ENCODE results near the gene DYTN.
"Not testable (repeated sequence)": the region's sequence is repeated elsewhere in the genome, so short reads cannot be mapped to it uniquely, and the experiment has no call there.

Gene DYTN

DNA sequence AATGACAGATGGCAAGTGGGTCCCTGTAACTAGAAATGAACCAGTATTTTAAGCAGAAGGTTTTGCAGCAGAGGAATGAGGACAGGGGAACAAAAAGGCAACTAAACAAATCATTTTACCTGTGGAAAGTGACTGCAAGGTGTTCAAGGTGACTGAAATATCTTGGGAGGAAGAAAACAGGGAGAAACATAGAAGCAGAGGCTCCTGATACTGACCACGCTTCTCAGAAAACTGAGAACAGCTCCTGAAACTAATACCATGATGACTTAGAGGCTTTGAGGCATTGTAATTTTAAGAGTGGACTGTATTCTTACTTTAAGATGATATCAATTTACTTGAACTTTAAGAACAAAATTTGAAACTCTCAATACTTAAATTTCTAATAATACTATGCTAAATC is at the start of gene DYTN:
TSS of gene DYTN (minus strand) at position 101 of the 400 bp plus-strand sequence. CDS start 117 bp downstream, outside the sequence.
- FAIRE-seq, result no peak

- FAIRE-seq, result no peak
These were observed 48.1 kb upstream of the DYTN start for GRCh38 chr2:206766057-206766930.

DNA sequence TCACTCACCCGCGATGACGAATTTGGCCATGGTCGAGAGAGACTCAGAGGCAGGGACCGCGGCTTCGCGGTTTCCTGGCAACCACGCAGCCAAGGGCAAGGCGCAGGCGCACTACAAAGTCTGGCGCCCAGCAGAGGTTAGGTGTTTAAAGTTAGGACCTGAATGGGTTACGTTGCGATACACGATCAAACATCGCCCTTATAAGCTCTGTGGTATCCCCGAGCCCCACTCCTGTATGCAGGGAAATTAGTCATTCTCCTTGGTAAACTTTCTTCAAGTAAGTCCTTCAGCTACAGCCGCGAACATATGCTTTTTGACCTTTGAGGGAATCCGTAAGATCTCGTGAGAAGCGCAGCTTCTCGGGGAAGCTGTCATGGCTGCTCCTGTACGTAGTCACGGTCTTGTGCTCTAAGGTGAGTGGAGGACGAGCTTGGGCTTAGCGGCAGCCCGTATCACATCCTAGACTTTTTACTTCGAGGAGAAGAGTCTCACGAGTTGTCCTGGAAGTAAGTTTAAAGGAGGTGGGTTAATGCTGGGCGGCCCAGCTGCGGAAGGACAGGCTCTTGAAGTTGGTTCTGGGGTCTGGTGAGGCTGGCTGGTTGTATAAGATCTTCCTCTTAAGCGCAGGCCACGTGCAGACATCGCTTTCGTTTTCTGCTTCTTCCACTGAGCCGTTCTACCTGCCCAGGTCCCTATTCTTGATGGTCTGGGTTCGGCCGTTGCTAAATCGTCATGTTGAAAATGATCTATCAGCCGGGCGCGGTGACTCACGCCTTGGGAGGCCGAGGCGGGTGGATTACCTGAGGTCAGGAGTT is 47.3 kb upstream of the DYTN start, which contains the start of the genes FASTKD2 and MDH1B:
TSS of gene FASTKD2 (plus strand) at position 365 of the 815 bp plus-strand sequence. CDS start 1,088 bp downstream, outside the sequence.
TSS of gene MDH1B (minus strand) at position 87 of the 815 bp plus-strand sequence. CDS start at position 30, 57 bp downstream.
- no peak for FAIRE-seq

DNA sequence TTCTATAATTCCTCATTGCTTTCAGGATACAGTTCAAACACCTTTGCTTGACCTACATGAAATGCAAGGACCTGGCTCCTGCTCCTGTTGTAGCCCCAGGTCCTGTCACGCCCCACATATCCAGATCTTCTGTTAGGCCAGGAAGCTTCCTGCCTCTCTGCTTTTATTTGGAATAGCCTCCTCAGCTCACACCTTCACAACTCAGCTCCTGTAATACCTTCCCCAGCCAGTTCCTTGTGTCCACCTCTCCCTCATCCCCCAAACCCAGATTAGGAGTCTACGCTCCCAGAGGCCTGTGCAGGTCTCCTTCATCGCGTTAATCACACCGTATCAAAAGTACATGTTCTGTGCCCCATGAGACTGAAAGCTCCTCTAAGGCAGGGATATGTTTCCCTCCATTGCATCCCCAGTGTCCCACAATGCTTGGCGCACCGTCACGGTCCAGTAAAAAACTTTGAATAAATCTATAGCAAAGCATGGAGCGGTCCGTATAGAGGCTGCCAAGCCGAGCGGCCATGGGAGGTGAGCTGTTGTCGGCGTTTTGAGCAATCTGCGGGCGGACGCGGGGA is 46.6 kb upstream of the DYTN start:
- no peak for FAIRE-seq

- no peak for FAIRE-seq
These were observed 38.6 kb upstream of the DYTN start for GRCh38 chr2:206756816-206757215.

GRCh38 chr2:206740800-206741199 is 22.6 kb upstream of the DYTN start:
- FAIRE-seq, result no peak

DNA sequence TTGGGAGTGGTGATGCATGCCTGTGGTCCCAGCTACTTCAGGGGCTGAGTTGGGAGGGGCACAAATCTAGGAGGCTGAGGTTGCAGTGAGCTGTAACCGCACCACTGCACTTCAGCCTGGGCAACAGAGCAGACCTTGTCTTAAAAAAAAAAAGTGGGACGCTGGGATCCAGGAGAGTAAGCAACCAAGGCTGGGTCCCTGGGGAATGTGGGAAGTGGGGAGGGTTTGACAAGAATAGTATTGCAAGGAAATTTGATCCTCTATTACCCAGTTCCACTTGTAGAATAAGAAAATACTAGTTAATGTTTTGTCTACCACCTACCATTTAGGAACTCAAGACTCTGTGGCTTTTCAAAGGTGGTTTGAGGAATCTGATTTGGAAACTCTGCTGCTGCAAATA is 21.1 kb upstream of the DYTN start:
- no peak for FAIRE-seq

DNA sequence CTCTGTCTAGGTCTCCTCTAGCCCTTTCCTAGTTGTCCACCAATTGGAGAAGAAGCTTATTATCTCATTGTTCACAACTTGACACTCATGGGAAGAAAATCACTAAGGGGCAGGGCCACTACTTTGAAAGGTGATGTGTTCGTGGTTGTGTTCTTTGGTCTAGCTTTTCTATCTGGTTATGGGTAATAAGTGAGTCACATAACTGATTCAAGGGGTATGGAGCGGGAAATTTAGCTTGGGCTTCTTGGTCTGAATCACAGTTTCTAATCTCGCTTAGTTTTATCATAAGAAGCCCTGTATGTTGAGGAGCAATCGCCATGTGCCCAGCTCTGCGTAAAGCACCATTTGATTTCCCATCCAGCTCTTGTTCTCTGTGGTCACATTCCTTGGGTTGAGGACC is 18.7 kb upstream of the DYTN start:
- no peak for FAIRE-seq

GRCh38 chr2:206733341-206733740 is 15.1 kb upstream of the DYTN start:
- no peak for FAIRE-seq

DNA sequence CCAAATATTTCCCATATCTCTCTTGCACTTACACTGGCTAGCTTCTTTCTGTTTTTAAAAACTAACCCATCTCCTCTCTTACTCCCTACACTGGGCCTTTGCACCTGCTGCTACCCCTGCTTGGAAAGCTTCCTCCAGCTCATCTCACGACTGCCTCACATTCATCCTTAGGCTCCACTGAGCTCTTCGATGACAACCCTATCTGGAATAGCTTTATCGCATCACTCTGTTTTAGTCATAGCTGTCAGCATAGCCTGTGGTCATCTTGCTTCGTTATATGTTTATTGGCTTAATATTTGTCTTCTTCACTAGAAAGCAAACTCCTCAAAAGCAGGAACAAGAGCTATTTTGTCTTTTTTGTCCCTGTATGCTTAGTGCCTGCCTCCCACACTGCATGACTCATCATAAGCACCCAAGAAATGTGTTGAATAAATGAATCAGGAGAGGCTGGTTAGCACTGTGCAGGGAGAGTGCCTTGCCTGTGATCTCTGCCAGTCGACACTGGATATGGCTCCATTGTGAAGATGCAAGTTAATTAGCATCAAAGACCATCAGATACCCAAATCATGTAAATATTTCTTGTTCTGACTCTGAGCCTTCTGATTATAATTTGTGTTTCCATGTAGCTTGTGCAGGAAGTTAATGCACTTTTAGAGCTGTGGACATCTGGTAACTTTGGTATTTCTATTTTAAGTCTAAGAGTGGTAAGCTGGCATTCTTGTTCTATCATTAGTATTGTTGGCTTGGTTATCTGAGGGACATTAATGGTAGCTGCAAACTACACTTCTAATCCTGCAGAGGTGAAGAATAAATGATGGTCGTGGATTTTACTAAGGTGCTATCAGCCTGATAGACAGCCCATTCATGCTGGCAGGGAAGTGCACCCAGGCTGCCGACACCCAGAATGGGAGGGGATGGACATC is 10.3 kb upstream of the DYTN start:
- FAIRE-seq, result no peak

DNA sequence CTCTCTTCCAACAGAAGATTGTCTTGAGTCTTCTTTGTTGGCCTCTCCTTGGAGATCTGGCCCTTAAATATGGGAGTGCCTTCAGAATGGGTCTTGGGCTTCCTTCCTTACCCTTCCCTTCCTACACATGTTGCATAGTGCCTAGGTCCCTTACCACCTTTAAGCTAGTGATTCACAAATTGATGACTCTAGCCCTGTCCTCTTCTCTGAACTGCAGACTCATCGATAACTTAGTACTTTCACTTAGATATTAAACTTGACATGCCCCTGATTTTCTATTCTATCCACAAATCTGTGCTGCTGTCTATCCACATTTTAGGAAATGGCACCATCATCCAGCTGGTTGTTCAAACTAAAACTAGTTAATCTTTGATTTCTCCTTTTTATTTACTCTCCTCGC is 9.1 kb upstream of the DYTN start:
- no peak for FAIRE-seq

- no peak for FAIRE-seq
These were observed 5.1 kb upstream of the DYTN start for GRCh38 chr2:206723288-206723687.

GRCh38 chr2:206721256-206721920 is 3.2 kb upstream of the DYTN start:
- no peak for FAIRE-seq

GRCh38 chr2:206716623-206717022 is 1.6 kb downstream of the DYTN start:
- no peak for FAIRE-seq

GRCh38 chr2:206715183-206715582 is 3.0 kb downstream of the DYTN start:
- FAIRE-seq, result not testable (repeated sequence)

- FAIRE-seq, result no peak
These were observed 4.5 kb downstream of the DYTN start for GRCh38 chr2:206713746-206714145.

DNA sequence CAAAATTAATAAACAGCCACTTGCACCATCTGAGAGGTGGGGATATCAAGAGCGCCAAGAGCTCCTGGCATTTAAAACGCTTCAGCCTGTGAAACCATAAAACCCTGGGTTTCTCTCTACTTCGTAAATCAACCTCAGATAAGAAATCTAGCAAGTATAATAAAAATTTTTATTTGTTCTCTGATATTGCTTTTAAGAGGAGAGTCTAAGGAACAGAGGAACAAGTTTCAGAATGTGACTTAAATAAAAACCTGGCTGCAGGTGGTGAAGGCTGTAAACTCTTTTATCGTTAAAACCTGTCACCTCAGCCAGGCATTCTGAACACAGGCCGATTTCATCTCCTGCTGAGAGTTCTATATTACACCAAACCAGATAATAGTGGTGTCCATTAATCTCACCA is 9.9 kb downstream of the DYTN start:
- FAIRE-seq, result no peak

DNA sequence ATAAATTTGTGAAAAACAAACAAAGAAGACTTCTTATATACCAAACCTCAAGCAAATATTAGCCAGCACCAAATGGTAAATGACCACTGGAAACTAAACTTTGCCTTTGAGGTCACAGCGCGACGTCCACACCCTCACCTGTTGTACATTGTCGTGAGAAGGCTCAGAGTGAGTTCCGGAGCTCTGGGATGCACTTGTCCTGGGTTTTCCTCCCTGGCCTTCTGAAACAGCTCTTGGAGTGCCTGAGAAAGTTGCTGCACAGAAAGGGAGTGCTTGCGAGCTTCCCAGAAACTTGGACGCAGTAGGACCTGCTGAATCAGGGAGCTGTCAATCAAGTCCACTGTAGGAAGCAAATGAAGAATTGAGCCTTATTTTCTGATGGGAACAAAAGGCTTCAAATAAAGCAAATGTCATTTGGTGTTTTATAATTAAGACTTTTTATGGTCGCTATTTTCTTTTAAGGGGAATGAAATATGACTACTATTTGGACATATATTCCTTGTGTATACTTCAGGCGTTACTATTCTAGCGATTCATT is 11.0 kb downstream of the DYTN start:
- FAIRE-seq, result no peak

DNA sequence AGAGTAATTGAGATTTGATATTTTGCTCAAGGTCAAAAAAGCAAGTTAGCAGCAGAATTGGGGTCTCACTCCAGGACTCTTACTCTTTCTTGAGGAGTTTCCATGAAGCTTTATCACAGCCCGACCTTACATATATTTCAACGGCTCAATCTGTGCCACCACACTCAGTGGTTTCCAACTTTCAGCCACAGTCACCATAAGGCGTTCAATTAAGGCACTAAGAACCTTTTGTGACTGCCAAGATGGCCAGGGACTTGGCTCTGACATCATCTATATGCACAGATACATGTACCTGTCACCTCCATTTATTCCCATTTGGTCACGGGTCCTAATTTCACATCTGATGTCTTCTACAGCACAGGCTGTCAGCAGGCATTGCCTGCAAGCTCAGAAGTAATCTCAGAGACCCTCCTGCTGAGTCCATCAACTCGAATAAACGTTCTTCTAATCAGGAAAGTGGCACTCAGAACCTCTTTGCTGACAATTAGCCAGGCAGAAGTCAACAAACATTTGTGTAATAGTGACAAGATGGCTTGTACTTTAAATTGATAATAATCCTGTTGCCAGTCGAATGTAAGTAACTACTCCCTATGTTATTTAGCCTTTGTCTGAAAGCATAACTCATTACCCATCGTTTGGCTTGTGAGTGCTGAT is 16.1 kb downstream of the DYTN start:
- no peak for FAIRE-seq

DNA sequence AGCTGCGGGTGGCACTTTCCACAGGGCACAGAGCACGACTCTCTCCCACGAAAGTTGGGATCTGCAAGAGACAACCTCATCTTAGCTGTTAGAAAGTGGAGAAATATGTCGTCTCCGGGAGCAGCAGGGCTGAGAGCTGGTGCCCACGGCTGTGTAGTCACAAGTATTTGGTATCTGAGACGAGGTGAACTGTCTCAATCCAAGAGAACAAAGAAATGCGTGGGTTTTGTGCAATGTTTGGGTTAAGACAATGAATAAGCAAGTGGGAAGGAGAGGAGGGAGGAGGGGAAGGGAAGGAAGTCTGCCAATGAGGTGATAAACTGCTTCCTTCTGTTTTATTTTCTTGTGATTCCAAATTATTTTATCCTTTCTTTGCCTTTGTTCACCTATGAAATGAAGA is 18.0 kb downstream of the DYTN start:
- FAIRE-seq, result no peak

GRCh38 chr2:206698811-206699210 is 19.4 kb downstream of the DYTN start:
- no peak for FAIRE-seq
